Measurements from ENCODE around the gene SMARCE1. TPM values are rescaled to one million over a fixed set of nuclear protein-coding genes. Genes with fewer than 3 reads are reported as not detected.
A peak's percentile ranks its signal among the peaks of the same experiment; 100 is the strongest.

Gene SMARCE1
- total RNA-seq, 1 experiment from 2014 or later: 57.9 TPM

- intact Hi-C loops (cut with micrococcal nuclease): loop anchor here (5.0 kb wide), 1 partner anchor 1046 kb away; no protein-coding TSS in a partner anchor
- ChIA-PET POLR2A (ENCODE audit: unreplicated experiment) (no interaction called here), CTCF (no interaction called here)
- Histone ChIP-seq H3K4me1 (ENCODE audit: insufficient read depth, low read length) (no peaks in the 10 kb centered on the region), H3K27me3 (ENCODE audit: low read length) (no peaks in the 10 kb centered on the region), H3K9ac (ENCODE audit: low read length) (no peak overlapping the region), H3F3A (ENCODE audit: low read length, unreplicated experiment) (no peaks in the 10 kb centered on the region), H4K20me1 (ENCODE audit: low read length) (no peaks in the 10 kb centered on the region), H3K27ac (ENCODE audit: low read length) (no peak overlapping the region), H2AFZ (ENCODE audit: low read length) (no peak overlapping the region), H3K4me3 (ENCODE audit: low read length) (no peak overlapping the region), H3K4me2 (ENCODE audit: low read length) (no peak overlapping the region), H3K9me3 (ENCODE audit: low read length) (no peaks in the 10 kb centered on the region), H3K79me2 (ENCODE audit: low read length) (no peaks in the 10 kb centered on the region), H3K36me3 (ENCODE audit: low read depth, low read length) (no peaks in the 10 kb centered on the region), H3K9me2 (replicated peaks; ENCODE audit: low read length) (no peaks in the 10 kb centered on the region)
- ATAC-seq (no peak), DNase-seq (no peak)
- TF ChIP-seq CTCF (conservative IDR thresholded peaks at IDR 0.05; ENCODE audit: low read depth, low read length) (no peak), EZH2 (IDR thresholded peaks at IDR 0.05; ENCODE audit: low read length, unreplicated experiment) (no peak), EZH2phosphoT487 (IDR thresholded peaks at IDR 0.05; ENCODE audit: borderline replicate concordance, low read length) (no peak)
- BruUV-seq (replicated peaks): no TSS peak
These were observed 26.0 kb downstream of the SMARCE1 start for GRCh38 chr17:40621578-40621977.

- TF ChIP-seq CTCF (conservative IDR thresholded peaks at IDR 0.05; ENCODE audit: low read depth, low read length) (no peak), EZH2 (IDR thresholded peaks at IDR 0.05; ENCODE audit: low read length, unreplicated experiment) (no peak), EZH2phosphoT487 (IDR thresholded peaks at IDR 0.05; ENCODE audit: borderline replicate concordance, low read length) (no peak)
- Histone ChIP-seq H3K9me3 (ENCODE audit: low read length) (no peaks in the 10 kb centered on the region), H3K4me1 (ENCODE audit: insufficient read depth, low read length) (no peaks in the 10 kb centered on the region), H3K9me2 (replicated peaks; ENCODE audit: low read length) (no peaks in the 10 kb centered on the region), H3K79me2 (ENCODE audit: low read length) (no peaks in the 10 kb centered on the region), H2AFZ (ENCODE audit: low read length) (no peak overlapping the region), H3K27me3 (ENCODE audit: low read length) (no peaks in the 10 kb centered on the region), H3K36me3 (ENCODE audit: low read depth, low read length) (no peaks in the 10 kb centered on the region), H3K4me3 (ENCODE audit: low read length) (no peak overlapping the region), H3F3A (ENCODE audit: low read length, unreplicated experiment) (no peaks in the 10 kb centered on the region), H3K27ac (ENCODE audit: low read length) (no peak overlapping the region), H3K9ac (ENCODE audit: low read length) (no peak overlapping the region), H4K20me1 (ENCODE audit: low read length) (no peaks in the 10 kb centered on the region), H3K4me2 (ENCODE audit: low read length) (no peak overlapping the region)
- ATAC-seq: no peak
- BruUV-seq (replicated peaks): no TSS peak
- CTCF ChIA-PET: no interaction called here
- intact Hi-C loops (cut with micrococcal nuclease): loop anchor here (5.0 kb wide), 1 partner anchor 1046 kb away; no protein-coding TSS in a partner anchor
- POLR2A ChIA-PET (ENCODE audit: unreplicated experiment): no interaction called here
- DNase-seq: no peak
These were observed 26.6 kb downstream of the SMARCE1 start for GRCh38 chr17:40621019-40621418.

GRCh38 chr17:40618754-40619625, 28.6 kb downstream of the SMARCE1 start:
- ATAC-seq (no peak), DNase-seq (no peak)
- CTCF ChIA-PET: interaction anchor here (0.6 to 1.1 kb wide), 2 partner anchors 27 to 109 kb away, joined by 3 read pairs; no protein-coding TSS in a partner anchor
- Histone ChIP-seq H3K9ac (ENCODE audit: low read length) (no peak overlapping the region), H3K27me3 (ENCODE audit: low read length) (no peaks in the 10 kb centered on the region), H3K9me2 (replicated peaks; ENCODE audit: low read length) (no peaks in the 10 kb centered on the region), H3K79me2 (ENCODE audit: low read length) (no peaks in the 10 kb centered on the region), H3K9me3 (ENCODE audit: low read length) (no peaks in the 10 kb centered on the region), H3K4me1 (ENCODE audit: insufficient read depth, low read length) (no peaks in the 10 kb centered on the region), H3F3A (ENCODE audit: low read length, unreplicated experiment) (no peaks in the 10 kb centered on the region), H2AFZ (ENCODE audit: low read length) (peak overlapping the region; percentile 75; the same call in 1 of the 2 replicates), H3K36me3 (ENCODE audit: low read depth, low read length) (no peaks in the 10 kb centered on the region), H3K4me2 (ENCODE audit: low read length) (peak overlapping the region; percentile 81), H4K20me1 (ENCODE audit: low read length) (no peaks in the 10 kb centered on the region), H3K4me3 (ENCODE audit: low read length) (peak overlapping the region; percentile 56; the same call in 1 of the 2 replicates), H3K27ac (ENCODE audit: low read length) (no peak overlapping the region)
- POLR2A ChIA-PET (ENCODE audit: unreplicated experiment): no interaction called here
- intact Hi-C loops (cut with micrococcal nuclease): no loop called here
- TF ChIP-seq EZH2phosphoT487 (IDR thresholded peaks at IDR 0.05; ENCODE audit: borderline replicate concordance, low read length) (no peak), EZH2 (IDR thresholded peaks at IDR 0.05; ENCODE audit: low read length, unreplicated experiment) (no peak), CTCF (conservative IDR thresholded peaks at IDR 0.05; ENCODE audit: low read depth, low read length) (no peak)
- no TSS peak for BruUV-seq (replicated peaks)
